B cell (primary cell): Measurements from ENCODE around the gene ZNF91.

Source experiments
- CTCF ChIP-seq: fragments of 200-600 bp; IDR thresholded peaks from one replicate; pipeline ENCODE4 v1.8.0; 2022; ENCODE audit warnings: antibody characterized with exemption, mild to moderate bottlenecking
- EZH2 ChIP-seq: IDR thresholded peaks from 2 replicates; pipeline ENCODE4 v1.6.1; 2012; ENCODE audit warnings: borderline replicate concordance, low read depth, mild to moderate bottlenecking, moderate library complexity, low read length; ENCODE audit not compliant: insufficient read depth, poor library complexity, severe bottlenecking

GRCh38 chr19:23365222-23365621 is 30.0 kb downstream of the ZNF91 start:
- no peak for TF ChIP-seq CTCF
- no peak for TF ChIP-seq EZH2
